C1 segment of cervical spinal cord (tissue), 14 donors: ENCODE data around the gene ZNF232.
A peak's percentile ranks its signal among the peaks of the same experiment; 100 is the strongest.
"Not testable (repeated sequence)": the region's sequence is repeated elsewhere in the genome, so short reads cannot be mapped to it uniquely, and the experiment has no call there.

Experiments
- DNase-seq, 14 donors: peaks; one replicate each; lab custom pipeline; 2025; lab: John Stamatoyannopoulos, UW

The ZNF232 gene

GRCh38 chr17:5099271-5099670 is 12.4 kb downstream of the ZNF232 start:
- no peak for DNase-seq

- DNase-seq = peak in 8 of 14 donors; percentile 5 to 71 (median 16)
Observed at GRCh38 chr17:5097101-5097834, 14.4 kb downstream of the ZNF232 start.

- no peak for DNase-seq
Observed at GRCh38 chr17:5096731-5097100, 15.0 kb downstream of the ZNF232 start.

DNA sequence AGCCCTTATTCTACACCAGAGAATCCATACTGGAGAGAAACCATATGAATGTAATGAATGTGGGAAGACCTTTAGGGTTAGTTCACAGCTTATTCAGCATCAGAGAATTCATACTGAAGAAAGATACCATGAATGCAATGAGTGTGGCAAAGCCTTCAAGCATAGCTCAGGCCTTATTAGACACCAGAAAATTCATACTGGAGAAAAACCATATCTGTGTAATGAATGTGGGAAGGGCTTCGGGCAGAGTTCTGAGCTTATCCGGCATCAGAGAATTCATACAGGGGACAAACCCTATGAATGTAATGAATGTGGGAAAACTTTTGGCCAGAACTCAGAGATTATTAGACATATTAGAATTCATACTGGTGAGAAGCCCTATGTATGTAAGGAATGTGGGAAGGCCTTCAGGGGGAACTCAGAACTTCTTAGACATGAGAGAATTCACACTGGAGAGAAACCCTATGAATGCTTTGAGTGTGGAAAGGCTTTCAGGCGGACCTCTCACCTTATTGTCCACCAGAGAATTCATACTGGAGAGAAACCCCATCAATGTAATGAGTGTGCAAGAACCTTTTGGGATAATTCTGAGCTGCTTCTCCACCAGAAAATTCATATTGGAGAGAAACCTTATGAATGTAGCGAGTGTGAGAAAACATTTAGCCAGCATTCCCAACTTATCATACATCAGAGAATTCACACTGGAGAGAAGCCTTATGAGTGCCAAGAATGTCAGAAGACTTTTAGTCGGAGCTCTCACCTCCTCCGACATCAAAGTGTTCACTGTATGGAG is 19.3 kb downstream of the ZNF232 start:
- no peak for DNase-seq

GRCh38 chr17:5080591-5080990 is 31.1 kb downstream of the ZNF232 start:
- DNase-seq = no peak

- peak; percentile 29 to 94 (median 86) for DNase-seq
Observed at GRCh38 chr17:5078106-5079028, 33.3 kb downstream of the ZNF232 start, which contains the start of gene ZFP3. ZFP3 (plus strand) TSS chr17:5078467; CDS start chr17:5091505, 13,038 bp downstream.

DNA sequence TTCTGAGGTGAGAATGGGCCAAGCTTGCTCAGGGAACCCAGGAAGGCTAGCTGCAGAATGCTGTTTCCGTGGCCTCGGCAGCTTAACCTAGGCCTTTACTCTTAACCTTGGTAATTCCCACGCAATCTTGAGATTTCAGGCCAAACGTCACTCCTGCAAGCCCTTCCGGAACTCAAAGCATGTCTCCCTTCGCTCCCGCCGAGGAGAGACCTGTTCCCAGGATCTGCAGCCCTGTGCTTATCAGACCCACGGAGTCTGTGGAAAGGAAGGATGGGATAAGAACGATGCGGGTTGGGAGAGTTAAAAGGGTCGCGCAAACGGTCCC is 33.9 kb downstream of the ZNF232 start:
- no peak for DNase-seq

GRCh38 chr17:5077275-5077674 is 34.4 kb downstream of the ZNF232 start:
- DNase-seq = not testable (repeated sequence)

- not testable (repeated sequence) for DNase-seq
Observed at GRCh38 chr17:5075472-5075871, 36.2 kb downstream of the ZNF232 start.

GRCh38 chr17:5069724-5070123 is 42.0 kb downstream of the ZNF232 start:
- no peak for DNase-seq

- no peak for DNase-seq
Observed at GRCh38 chr17:5068236-5068635, 43.4 kb downstream of the ZNF232 start.

DNA sequence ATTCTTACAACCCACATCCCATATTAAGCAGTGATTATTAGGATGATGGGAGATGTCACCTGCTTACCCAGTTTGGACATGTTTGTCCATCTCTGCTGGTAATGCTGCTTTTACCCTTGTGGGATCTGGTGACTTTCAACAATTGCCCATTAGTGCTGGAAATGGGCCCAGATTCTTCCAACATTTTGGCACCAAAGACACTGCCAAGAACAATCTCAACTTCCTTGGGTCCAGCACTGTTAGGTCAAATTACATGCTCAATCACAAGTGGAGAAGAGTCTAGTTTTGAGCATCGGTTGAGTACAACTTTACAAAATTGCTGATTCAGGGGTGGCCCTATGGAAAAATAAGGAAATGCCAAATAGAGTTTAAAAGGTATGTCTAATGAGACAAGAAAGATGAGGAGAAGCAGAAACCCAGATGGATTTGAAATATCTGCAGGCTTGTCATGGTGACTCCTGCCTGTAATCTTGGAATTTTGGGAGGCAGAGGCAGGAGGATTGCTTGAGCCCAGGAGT is 46.4 kb downstream of the ZNF232 start:
- DNase-seq = no peak
